SK-N-SH (cell line): ENCODE measurements around the gene ITGB3BP. TPM values are rescaled to one million over a fixed set of nuclear protein-coding genes. Genes with fewer than 3 reads are reported as not detected.

Experiments used
- CTCF ChIA-PET: fragments of 300-600, 350-600 bp; formaldehyde crosslinking; extraction: SDS; loops from one replicate; lab custom pipeline; 2021; lab: Yijun Ruan, JAX
- POLR2A ChIA-PET: fragments of 350-600 bp; sonication (Branson Sonifier 250); formaldehyde crosslinking; extraction: SDS; loops from one replicate; lab custom pipeline; 2020; ENCODE audit warnings: antibody characterized with exemption, inconsistent platforms; lab: Yijun Ruan, JAX
- DNase-seq: peaks from one replicate; pipeline ENCODE4 v3.0.0; 2012
- H2AFZ ChIP-seq: fragments of 200-600 bp; sonication (generic); 2 replicates; pipeline ENCODE4 v1.8.1; 2016; ENCODE audit warnings: antibody characterized with exemption, mild to moderate bottlenecking, low read depth
- H3F3A ChIP-seq: fragments of 200-600 bp; sonication (generic); replicated peaks from 2 replicates; pipeline ENCODE3; 2016; ENCODE audit warnings: antibody characterized with exemption, mild to moderate bottlenecking; ENCODE audit not compliant: insufficient read depth
- H3K27ac ChIP-seq, 2 experiments: fragments of 200-500 bp in 1 of 2; fragments of 200-600 bp in 1 of 2; sonication (Bioruptor generic) in 1 of 2; sonication (generic), shearing (Covaris generic) in 1 of 2; 2 replicates each; pipeline versions ENCODE4 v1.5.1 to v1.6.1; 2014 to 2016; ENCODE audit warnings: low read depth in 2 of 2, inconsistent platforms in 1 of 2, low read length in 1 of 2, mild to moderate bottlenecking in 1 of 2, mixed read lengths in 1 of 2
- H3K27me3 ChIP-seq: fragments of 200-600 bp; sonication (generic), shearing (Covaris generic); 2 replicates; pipeline ENCODE4 v1.6.1; 2016; ENCODE audit warnings: mixed run types; ENCODE audit not compliant: insufficient read depth
- H3K36me3 ChIP-seq, 2 experiments: fragments of 200-500 bp in 1 of 2; fragments of 200-600 bp in 1 of 2; sonication (Bioruptor generic) in 1 of 2; sonication (generic) in 1 of 2; replicated peaks in 1 of 2; 2 replicates each; pipeline versions ENCODE3 to v1.5.1; 2014 to 2016; ENCODE audit warnings: low read length in 1 of 2, mild to moderate bottlenecking in 1 of 2; ENCODE audit not compliant: insufficient read depth in 2 of 2, control insufficient read depth in 1 of 2
- H3K4me1 ChIP-seq, 2 experiments: fragments of 200-500 bp in 1 of 2; fragments of 200-600 bp in 1 of 2; sonication (Bioruptor generic) in 1 of 2; sonication (generic), shearing (Covaris generic) in 1 of 2; 2 replicates each; pipeline versions ENCODE4 v1.5.1 to v1.6.1; 2014 to 2016; ENCODE audit warnings: low read depth in 1 of 2, low read length in 1 of 2, mixed run types in 1 of 2; ENCODE audit not compliant: insufficient read depth in 2 of 2, control insufficient read depth in 1 of 2
- H3K4me2 ChIP-seq: fragments of 200-600 bp; sonication (generic), shearing (Covaris generic); 2 replicates; pipeline ENCODE4 v1.6.1; 2017; ENCODE audit warnings: mixed run types
- H3K4me3 ChIP-seq, 2 experiments: fragments of 200-500 bp in 1 of 2; fragments of 200-600 bp in 1 of 2; sonication (Bioruptor generic) in 1 of 2; sonication (generic), shearing (Covaris generic) in 1 of 2; 2 replicates each; pipeline versions ENCODE4 v1.5.1 to v1.8.1; 2014 to 2016; ENCODE audit warnings: low read depth in 2 of 2, inconsistent platforms in 1 of 2, low read length in 1 of 2, mild to moderate bottlenecking in 1 of 2, mixed read lengths in 1 of 2, moderate library complexity in 1 of 2
- H3K79me2 ChIP-seq: fragments of 200-600 bp; sonication (generic); 2 replicates; pipeline ENCODE4 v1.8.1; 2017; ENCODE audit warnings: mild to moderate bottlenecking; ENCODE audit not compliant: insufficient read depth
- H3K9ac ChIP-seq: fragments of 200-600 bp; sonication (generic); 2 replicates; pipeline ENCODE4 v1.6.1; 2017; ENCODE audit warnings: mixed run types
- H3K9me2 ChIP-seq: fragments of 200-600 bp; sonication (generic); 2 replicates; pipeline ENCODE4 v1.6.1; 2017; ENCODE audit warnings: mixed run types
- H3K9me3 ChIP-seq: fragments of 200-600 bp; sonication (generic); 2 replicates; pipeline ENCODE4 v1.6.1; 2017; ENCODE audit warnings: mixed run types, mild to moderate bottlenecking, moderate library complexity
- H4K20me1 ChIP-seq: fragments of 200-600 bp; sonication (generic); 2 replicates; pipeline ENCODE4 v1.6.1; 2017; ENCODE audit warnings: mild to moderate bottlenecking, mixed run types; ENCODE audit not compliant: insufficient read depth
- EP300 ChIP-seq, 2 experiments: IDR thresholded peaks; 2 replicates each; pipeline versions ENCODE4 v1.4.0 to v1.6.1; 2012; ENCODE audit warnings: borderline replicate concordance in 1 of 2, low read depth in 1 of 2, low read length in 1 of 2
- EZH2phosphoT487 ChIP-seq: fragments of 200-600 bp; sonication (generic); IDR thresholded peaks from 2 replicates; pipeline ENCODE4 v1.6.1; 2017; ENCODE audit warnings: low read depth, mixed run types, mild to moderate bottlenecking, antibody characterized with exemption, moderate library complexity, borderline replicate concordance
- FOSL2 ChIP-seq: IDR thresholded peaks from 2 replicates; pipeline ENCODE4 v1.4.0; 2012; ENCODE audit warnings: low read depth, mild to moderate bottlenecking, moderate library complexity, borderline replicate concordance
- MAX ChIP-seq: IDR thresholded peaks from 2 replicates; pipeline ENCODE4 v1.4.0; 2012; ENCODE audit warnings: low read depth
- MEF2A ChIP-seq: IDR thresholded peaks from 2 replicates; pipeline ENCODE4 v1.4.0; 2012; ENCODE audit warnings: low read depth, borderline replicate concordance
- MXI1 ChIP-seq: IDR thresholded peaks from 2 replicates; pipeline ENCODE4 v1.6.1; 2012; ENCODE audit warnings: mild to moderate bottlenecking, low read depth, low read length, improper control_type of control experiment
- NFIC ChIP-seq: IDR thresholded peaks from 2 replicates; pipeline ENCODE4 v1.4.0; 2012; ENCODE audit warnings: borderline replicate concordance
- RCOR1 ChIP-seq: fragments of 150-350 bp; IDR thresholded peaks from 2 replicates; pipeline ENCODE4 v1.6.1; 2017; ENCODE audit warnings: antibody characterized with exemption, low read length
- RFX5 ChIP-seq: IDR thresholded peaks from 2 replicates; pipeline ENCODE4 v1.6.1; 2012; ENCODE audit warnings: mild to moderate bottlenecking, improper control_type of control experiment, low read length
- TAF1 ChIP-seq: IDR thresholded peaks from 2 replicates; pipeline ENCODE4 v1.6.1; 2012; ENCODE audit warnings: low read depth, mild to moderate bottlenecking, low read length, moderate library complexity, borderline replicate concordance
- TCF12 ChIP-seq: IDR thresholded peaks from 2 replicates; pipeline ENCODE4 v1.4.0; 2012
- TEAD4 ChIP-seq: IDR thresholded peaks from 2 replicates; pipeline ENCODE4 v1.4.0; 2012; ENCODE audit warnings: mild to moderate bottlenecking, borderline replicate concordance; ENCODE audit not compliant: insufficient read depth
- USF1 ChIP-seq: IDR thresholded peaks from 2 replicates; pipeline ENCODE4 v1.4.0; 2012; ENCODE audit warnings: low read depth, borderline replicate concordance
- WGBS: methylation state at CpG from one replicate; pipeline ENCODE4 v1.1.6; 2017; ENCODE audit warnings: low lambda C conversion rate; 5-methylcytosine and 5-hydroxymethylcytosine counted together
- polyA plus RNA-seq, 3 experiments: library from polyadenylated mRNA; depleted of rRNA; stranded (reverse); fragments of >200 nt; gene quantifications; 2 replicates each; pipeline ENCODE4 v1.2.3, GENCODE V29; 2012
- TF ChIP-seq, protein P1 (sequence below): IDR thresholded peaks from 2 replicates; pipeline ENCODE4; 2012
- TF ChIP-seq, protein P2 (sequence below): fragments of 200-600 bp; sonication (generic); IDR thresholded peaks from 2 replicates; pipeline ENCODE4 v1.6.1; 2017; ENCODE audit warnings: antibody characterized with exemption, mild to moderate bottlenecking, moderate library complexity

ITGB3BP gene
- polyA plus RNA-seq, 1 of the 3 experiments (the other 2 are of a cell fraction), result 9.9 TPM

GRCh38 chr1:63454269-63454668 is 68.8 kb downstream of the ITGB3BP start:
- CTCF ChIA-PET, result interaction anchor here (1.1 kb wide), 1 partner anchor 84 kb away, joined by 5 read pairs; no protein-coding TSS in a partner anchor
- POLR2A ChIA-PET, result no interaction called here

DNA sequence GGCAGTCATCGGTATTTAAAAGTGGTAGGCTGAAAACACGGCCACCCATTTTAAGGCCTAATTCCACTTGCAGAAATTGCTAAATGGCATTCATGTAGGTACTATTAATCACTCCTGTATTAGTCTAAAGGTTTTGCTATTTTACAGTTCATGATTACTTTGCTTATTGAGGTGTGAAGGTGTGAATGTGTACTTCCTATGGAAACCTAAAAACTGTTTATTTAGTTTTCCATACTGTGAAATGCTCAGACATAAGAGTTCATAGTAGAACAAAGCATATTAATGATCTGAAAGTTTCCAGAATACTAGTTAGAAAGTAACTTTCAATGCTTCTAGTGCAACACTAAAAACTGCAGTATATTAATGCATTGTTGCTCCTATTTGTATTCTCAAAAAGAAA is 69.8 kb downstream of the ITGB3BP start:
- CTCF ChIA-PET, result interaction anchor here (0.6 to 1.3 kb wide), 4 partner anchors 7 to 1157 kb away, joined by 3 to 4 read pairs (median 3); no protein-coding TSS in a partner anchor
- TF ChIP-seq FOSL2 (no peak), EZH2phosphoT487 (no peak), MXI1 (no peak)
- TF ChIP-seq, protein P1, sequence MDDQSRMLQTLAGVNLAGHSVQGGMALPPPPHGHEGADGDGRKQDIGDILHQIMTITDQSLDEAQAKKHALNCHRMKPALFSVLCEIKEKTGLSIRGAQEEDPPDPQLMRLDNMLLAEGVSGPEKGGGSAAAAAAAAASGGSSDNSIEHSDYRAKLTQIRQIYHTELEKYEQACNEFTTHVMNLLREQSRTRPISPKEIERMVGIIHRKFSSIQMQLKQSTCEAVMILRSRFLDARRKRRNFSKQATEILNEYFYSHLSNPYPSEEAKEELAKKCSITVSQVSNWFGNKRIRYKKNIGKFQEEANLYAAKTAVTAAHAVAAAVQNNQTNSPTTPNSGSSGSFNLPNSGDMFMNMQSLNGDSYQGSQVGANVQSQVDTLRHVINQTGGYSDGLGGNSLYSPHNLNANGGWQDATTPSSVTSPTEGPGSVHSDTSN, result no peak
- TF ChIP-seq, all 33 proteins: peak for 0
- H3K9ac ChIP-seq, result no peak overlapping the region
- no peaks in the 10 kb centered on the region; a peak in 2 of 4 replicates for H3K4me1 ChIP-seq
- H3K36me3 ChIP-seq, result peaks cover 8% of the 10 kb centered on the region in 2 experiments
- DNase-seq, result no peak
- H2AFZ ChIP-seq, result no peak overlapping the region
- no peaks in the 10 kb centered on the region for H3K9me3 ChIP-seq
- no peaks in the 10 kb centered on the region for H4K20me1 ChIP-seq
- no peaks in the 10 kb centered on the region for H3K9me2 ChIP-seq
- no peak overlapping the region for H3K27ac ChIP-seq
- POLR2A ChIA-PET, result no interaction called here
- H3K4me3 ChIP-seq, result no peak overlapping the region
- H3F3A ChIP-seq, result peaks cover 6% of the 10 kb centered on the region
- no peaks in the 10 kb centered on the region for H3K27me3 ChIP-seq
- H3K4me2 ChIP-seq, result no peak overlapping the region
- 94% methylated on average over 2 of the region's 2 CpGs for WGBS
- H3K79me2 ChIP-seq, result no peaks in the 10 kb centered on the region; the same call in 1 of the 2 replicates

More at GRCh38 chr1:63454269-63454668, 68.8 kb downstream of the ITGB3BP start:
- H3K4me3 ChIP-seq, result no peak overlapping the region
- no peak for TF ChIP-seq MEF2A
- TF ChIP-seq, protein P2, sequence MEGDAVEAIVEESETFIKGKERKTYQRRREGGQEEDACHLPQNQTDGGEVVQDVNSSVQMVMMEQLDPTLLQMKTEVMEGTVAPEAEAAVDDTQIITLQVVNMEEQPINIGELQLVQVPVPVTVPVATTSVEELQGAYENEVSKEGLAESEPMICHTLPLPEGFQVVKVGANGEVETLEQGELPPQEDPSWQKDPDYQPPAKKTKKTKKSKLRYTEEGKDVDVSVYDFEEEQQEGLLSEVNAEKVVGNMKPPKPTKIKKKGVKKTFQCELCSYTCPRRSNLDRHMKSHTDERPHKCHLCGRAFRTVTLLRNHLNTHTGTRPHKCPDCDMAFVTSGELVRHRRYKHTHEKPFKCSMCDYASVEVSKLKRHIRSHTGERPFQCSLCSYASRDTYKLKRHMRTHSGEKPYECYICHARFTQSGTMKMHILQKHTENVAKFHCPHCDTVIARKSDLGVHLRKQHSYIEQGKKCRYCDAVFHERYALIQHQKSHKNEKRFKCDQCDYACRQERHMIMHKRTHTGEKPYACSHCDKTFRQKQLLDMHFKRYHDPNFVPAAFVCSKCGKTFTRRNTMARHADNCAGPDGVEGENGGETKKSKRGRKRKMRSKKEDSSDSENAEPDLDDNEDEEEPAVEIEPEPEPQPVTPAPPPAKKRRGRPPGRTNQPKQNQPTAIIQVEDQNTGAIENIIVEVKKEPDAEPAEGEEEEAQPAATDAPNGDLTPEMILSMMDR, result peak; percentile 34
- TF ChIP-seq, all 33 proteins: peak for 1
- no peaks in the 10 kb centered on the region for H3K9me3 ChIP-seq
- no peaks in the 10 kb centered on the region for H3K9me2 ChIP-seq
- no peaks in the 10 kb centered on the region; a peak in 2 of 4 replicates for H3K4me1 ChIP-seq
- no peaks in the 10 kb centered on the region for H4K20me1 ChIP-seq
- no peak overlapping the region for H3K9ac ChIP-seq
- no peaks in the 10 kb centered on the region; the same call in 1 of the 2 replicates for H3K79me2 ChIP-seq
- no peak overlapping the region for H3K4me2 ChIP-seq
- no peak overlapping the region for H3K27ac ChIP-seq
- H3K36me3 ChIP-seq, result peaks cover 8% of the 10 kb centered on the region in 2 experiments
- DNase-seq, result no peak
- no peaks in the 10 kb centered on the region for H3K27me3 ChIP-seq
- H3F3A ChIP-seq, result no peaks in the 10 kb centered on the region
- no peak overlapping the region for H2AFZ ChIP-seq

DNA sequence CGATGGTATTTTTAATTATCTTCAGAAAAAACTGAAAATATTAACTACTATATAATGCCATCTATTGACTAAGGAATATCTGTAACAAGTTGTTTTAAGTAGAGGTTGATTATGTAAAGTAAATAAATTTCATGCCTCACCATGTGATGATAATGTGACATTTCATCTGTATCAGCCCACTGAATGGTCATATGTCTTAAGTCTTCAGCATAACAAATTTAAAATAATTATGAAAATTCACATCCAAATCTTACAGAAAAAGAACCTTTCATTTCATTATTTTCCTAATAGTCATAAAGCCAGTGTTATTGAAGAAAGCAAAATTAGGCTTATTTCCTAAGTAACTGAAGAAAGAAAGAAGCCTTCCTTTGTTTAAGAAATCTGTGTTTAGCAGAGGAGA is 72.6 kb downstream of the ITGB3BP start:
- Histone ChIP-seq H3K9me3 (no peaks in the 10 kb centered on the region), H3K4me1 (no peaks in the 10 kb centered on the region; a peak in 2 of 4 replicates), H3K27ac (no peak overlapping the region), H3F3A (peaks cover 6% of the 10 kb centered on the region), H3K4me3 (no peak overlapping the region), H3K9ac (no peak overlapping the region), H3K27me3 (no peaks in the 10 kb centered on the region), H3K4me2 (no peak overlapping the region), H2AFZ (no peak overlapping the region), H3K9me2 (no peaks in the 10 kb centered on the region), H3K36me3 (peaks cover 5 to 8% of the 10 kb centered on the region in 2 experiments), H3K79me2 (no peaks in the 10 kb centered on the region; the same call in 1 of the 2 replicates), H4K20me1 (no peaks in the 10 kb centered on the region)
- 91% methylated on average over 1 of the region's 1 CpG for WGBS
- POLR2A ChIA-PET, result interaction anchor here (0.6 kb wide), 1 partner anchor 1466 kb away, joined by 3 read pairs; no protein-coding TSS in a partner anchor
- DNase-seq, result no peak
- CTCF ChIA-PET, result interaction anchor here (1.3 kb wide), 1 partner anchor 9 kb away, joined by 3 read pairs; no protein-coding TSS in a partner anchor
- TF ChIP-seq MXI1 (no peak), TEAD4 (no peak), EZH2phosphoT487 (no peak), USF1 (no peak), MEF2A (no peak), EP300 (IDR thresholded peaks at IDR 0.05; ENCODE audit: borderline replicate concordance in 1 of 2, low read depth in 1 of 2, low read length in 1 of 2) (no peak), TCF12 (no peak), NFIC (no peak), RFX5 (no peak), RCOR1 (no peak), MAX (no peak), TAF1 (no peak)
- TF ChIP-seq, protein P1, result no peak
